ENCODE data around the gene SCARF2.

Gene SCARF2

GRCh38 chr22:20439928-20440575, 2.4 kb upstream of the SCARF2 start:
- DNase-seq = no peak

- no peak for DNase-seq
Measured at GRCh38 chr22:20439556-20439927, 1.9 kb upstream of the SCARF2 start.

- DNase-seq = no peak
Measured at GRCh38 chr22:20438678-20439492, 1.3 kb upstream of the SCARF2 start.

GRCh38 chr22:20438427-20438677, 727 bp upstream of the SCARF2 start:
- no peak for DNase-seq

- peak; percentile 38 for DNase-seq
Measured at GRCh38 chr22:20436768-20437612, 635 bp downstream of the SCARF2 start.

- DNase-seq = peak; percentile 51
Measured at GRCh38 chr22:20436307-20436767, 1.3 kb downstream of the SCARF2 start.

- DNase-seq = no peak
Measured at GRCh38 chr22:20435436-20436306, 2.0 kb downstream of the SCARF2 start.

- DNase-seq = no peak
Measured at GRCh38 chr22:20434773-20435172, 2.9 kb downstream of the SCARF2 start.

GRCh38 chr22:20434264-20434751, 3.3 kb downstream of the SCARF2 start:
- DNase-seq = no peak

- peak; percentile 57 for DNase-seq
Measured at GRCh38 chr22:20433686-20434241, 3.9 kb downstream of the SCARF2 start.

GRCh38 chr22:20433191-20433590, 4.4 kb downstream of the SCARF2 start:
- DNase-seq = no peak

GRCh38 chr22:20432244-20432686, 5.4 kb downstream of the SCARF2 start:
- DNase-seq = no peak

GRCh38 chr22:20431511-20432192, 6.0 kb downstream of the SCARF2 start:
- DNase-seq = peak; percentile 22

- DNase-seq = no peak
Measured at GRCh38 chr22:20430720-20431510, 6.7 kb downstream of the SCARF2 start.

- no peak for DNase-seq
Measured at GRCh38 chr22:20430101-20430719, 7.4 kb downstream of the SCARF2 start.

GRCh38 chr22:20429254-20430100, 8.1 kb downstream of the SCARF2 start:
- no peak for DNase-seq

- DNase-seq = no peak
Measured at GRCh38 chr22:20428496-20429253, 8.9 kb downstream of the SCARF2 start.

GRCh38 chr22:20427945-20428417, 9.6 kb downstream of the SCARF2 start:
- DNase-seq = no peak
